K562 (cell line): Measurements from ENCODE around the gene PIK3CD. TPM values are rescaled to one million over a fixed set of nuclear protein-coding genes. Genes with fewer than 3 reads are reported as not detected.

Source experiments
- BCOR ChIP-seq: fragments of 450-650 bp; IDR thresholded peaks from 2 replicates; pipeline ENCODE4 v1.6.1; 2016
- DPF2 ChIP-seq: fragments of 450-650 bp; IDR thresholded peaks from 2 replicates; pipeline ENCODE4 v1.6.1; 2016
- GATAD2A ChIP-seq: fragments of 450-650 bp; IDR thresholded peaks from 2 replicates; pipeline ENCODE4 v1.6.1; 2017
- GATAD2B ChIP-seq: fragments of 450-650 bp; IDR thresholded peaks from 2 replicates; pipeline ENCODE4 v1.6.1; 2017; ENCODE audit warnings: mild to moderate bottlenecking, borderline replicate concordance
- NCOA1 ChIP-seq: fragments of 450-650 bp; IDR thresholded peaks from 2 replicates; pipeline ENCODE4 v1.6.1; 2016; ENCODE audit warnings: low read depth
- NCOA6 ChIP-seq: fragments of 450-650 bp; IDR thresholded peaks from 2 replicates; pipeline ENCODE4 v1.6.1; 2017; ENCODE audit warnings: mild to moderate bottlenecking
- RCOR1 ChIP-seq, 2 experiments: IDR thresholded peaks; 2 replicates each; pipeline ENCODE4 v1.6.1; 2012; ENCODE audit warnings: low read depth in 2 of 2, low read length in 2 of 2, borderline replicate concordance in 1 of 2, improper control_type of control experiment in 1 of 2
- RNF2 ChIP-seq: sonication (generic); IDR thresholded peaks from 2 replicates; pipeline ENCODE4 v1.6.1; 2016
- ZNF212 ChIP-seq: fragments of 450-650 bp; formaldehyde crosslinking; IDR thresholded peaks from 2 replicates; pipeline ENCODE4 v1.4.0; 2020; ENCODE audit warnings: mild to moderate bottlenecking
- ZNF740 ChIP-seq, 3 experiments: fragments of 200-800 bp in 1 of 3; sonication (Bioruptor generic) in 1 of 3; sonication (generic) in 1 of 3; formaldehyde crosslinking in 1 of 3; IDR thresholded peaks; 2 replicates each; pipeline versions ENCODE4 v1.6.1 to v1.8.0; 2016 to 2022; ENCODE audit warnings: mild to moderate bottlenecking in 2 of 3, missing compliant biosample characterization in 2 of 3, missing genetic modification characterization in 2 of 3, missing genetic modification reagents in 1 of 3
- ZNF766 ChIP-seq: fragments of 200-800 bp; sonication (Bioruptor generic); conservative IDR thresholded peaks from 2 replicates; pipeline ENCODE4 v1.6.1; 2016; ENCODE audit warnings: missing genetic modification characterization, missing compliant biosample characterization
- polyA plus RNA-seq, 8 experiments: library from polyadenylated mRNA; depleted of rRNA in 4 of 8; stranded (reverse) in 5 of 8; unstranded in 3 of 8; fragments of >200 nt; fragmentation: Nextera tagmentation in 2 of 8; fragmentation: Illumina TruSeq in 1 of 8; extraction: Ambion mirVana in 2 of 8; extraction: Trizol in 1 of 8; gene quantifications; 2 replicates each; pipeline versions ENCODE4 v1.2.1 to v1.2.3, GENCODE V29; 2011 to 2014; ENCODE audit warnings: inconsistent platforms in 1 of 8, missing spikeins in 1 of 8
- total RNA-seq, 7 experiments: library from RNA; depleted of rRNA in 6 of 7; stranded (reverse); fragments of >200 nt in 6 of 7; fragmentation: Illumina TruSeq in 2 of 7; extraction: Trizol in 2 of 7; gene quantifications; 2 replicates each; pipeline versions ENCODE4 v1.2.1 to v1.2.3, GENCODE V29; 2011 to 2021; ENCODE audit warnings: low replicate concordance in 1 of 7
- TF ChIP-seq, protein P1 (sequence below): fragments of 450-650 bp; IDR thresholded peaks from 2 replicates; pipeline ENCODE4 v1.6.1; 2016; ENCODE audit warnings: antibody characterized with exemption

The PIK3CD gene
- total and polyA plus RNA-seq, 9 of the 15 experiments (the other 6 are each of a cell fraction or from before 2014, with no cell fraction given) = 1.8 to 20.8 (median 7.2) TPM

GRCh38 chr1:9687120-9687873, 35.8 kb downstream of the PIK3CD start (continued):
- TF ChIP-seq ZNF766 = no peak
- no peak; the same call in none of the 2 replicates for TF ChIP-seq ZNF740 (CRISPR knock-in tag; IDR thresholded peaks at IDR 0.05)
- peak in 1 of 2 experiments; percentile 54; a peak in 2 of 4 replicates for TF ChIP-seq ZNF740 (tag; IDR thresholded peaks at IDR 0.05)
- TF ChIP-seq, protein P1, sequence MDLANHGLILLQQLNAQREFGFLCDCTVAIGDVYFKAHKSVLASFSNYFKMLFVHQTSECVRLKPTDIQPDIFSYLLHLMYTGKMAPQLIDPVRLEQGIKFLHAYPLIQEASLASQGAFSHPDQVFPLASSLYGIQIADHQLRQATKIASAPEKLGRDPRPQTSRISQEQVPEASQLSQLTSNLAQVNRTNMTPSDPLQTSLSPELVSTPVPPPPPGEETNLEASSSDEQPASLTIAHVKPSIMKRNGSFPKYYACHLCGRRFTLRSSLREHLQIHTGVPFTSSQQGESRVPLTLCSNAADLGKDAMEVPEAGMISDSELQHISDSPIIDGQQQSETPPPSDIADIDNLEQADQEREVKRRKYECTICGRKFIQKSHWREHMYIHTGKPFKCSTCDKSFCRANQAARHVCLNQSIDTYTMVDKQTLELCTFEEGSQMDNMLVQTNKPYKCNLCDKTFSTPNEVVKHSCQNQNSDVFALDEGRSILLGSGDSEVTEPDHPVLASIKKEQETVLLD = peak; percentile 65; the same call in 1 of the 2 replicates
- peak; percentile 62; the same call in 1 of the 2 replicates for TF ChIP-seq NCOA1
- peak; percentile 71 for TF ChIP-seq DPF2
- TF ChIP-seq GATAD2B = peak; percentile 10; the same call in 1 of the 2 replicates
- TF ChIP-seq RNF2 = peak; percentile 40; the same call in 1 of the 2 replicates
- TF ChIP-seq BCOR = 0 out of 2 replicates have a peak, but pooled peaks have one; percentile 7
- TF ChIP-seq GATAD2A = peak; percentile 55; the same call in 1 of the 2 replicates
- TF ChIP-seq NCOA6 = peak; percentile 83
- peak in 1 of 2 experiments; percentile 40; a peak in 2 of 4 replicates for TF ChIP-seq RCOR1 (IDR thresholded peaks at IDR 0.05; ENCODE audit: borderline replicate concordance in 1 of 2, low read depth in 2 of 2, low read length in 2 of 2)
- TF ChIP-seq ZNF212 (CRISPR knock-in tag) = no peak
